GM12878 (cell line): ENCODE measurements around the gene CHST5. TPM values are rescaled to one million over a fixed set of nuclear protein-coding genes. Genes with fewer than 3 reads are reported as not detected.
A peak's percentile ranks its signal among the peaks of the same experiment; 100 is the strongest.

Experiments used
- ATAC-seq: fragments of 200-7000 bp; cut with Tn5 transposase; 3 replicates; pipeline ENCODE4 v1.9.1; 2020; ENCODE audit warnings: mild to moderate bottlenecking, moderate library complexity
- BruUV-seq: library from RNA; stranded (reverse); fragments of 400-500 nt; replicated peaks from 2 replicates; lab custom pipeline; 2021; lab: Mats Ljungman, UMichigan
- CTCF ChIA-PET: fragments of 300-600 bp; sonication (Branson Sonifier 250); formaldehyde crosslinking; extraction: SDS; loops from one replicate; lab custom pipeline; 2021; ENCODE audit warnings: inconsistent platforms; lab: Yijun Ruan, JAX
- POLR2A ChIA-PET: fragments of 350-600 bp; formaldehyde crosslinking; extraction: SDS; loops from one replicate; lab custom pipeline; 2021; ENCODE audit warnings: inconsistent platforms; lab: Charles Lee
- RAD21 ChIA-PET: fragments of 300-600 bp; sonication (Branson Sonifier 250); formaldehyde crosslinking; loops from one replicate; lab custom pipeline; 2023; ENCODE audit warnings: antibody characterized with exemption; ENCODE audit not compliant: unreplicated experiment; lab: Charles Lee
- SMC1A ChIA-PET: fragments of 300-600 bp; sonication (Branson Sonifier 250); formaldehyde crosslinking; loops from one replicate; lab custom pipeline; 2023; ENCODE audit not compliant: unreplicated experiment, uncharacterized antibody; lab: Charles Lee
- DNase-seq: peaks from one replicate; pipeline ENCODE4 v3.0.0-alpha.2; 2011; ENCODE audit warnings: low read depth, low spot score
- FAIRE-seq: peaks from 3 replicates; lab custom pipeline; 2011; peaks lifted over from hg19 to GRCh38; lab: Jason Lieb, UNC
- H2AFZ ChIP-seq: 2 replicates; pipeline ENCODE4 v1.6.0; 2011; ENCODE audit warnings: low read depth, low read length, control low read depth; ENCODE audit not compliant: control insufficient read depth
- H3K27ac ChIP-seq: 2 replicates; pipeline ENCODE4 v1.5.1; 2011; ENCODE audit warnings: control low read depth; ENCODE audit not compliant: control insufficient read depth, insufficient read depth
- H3K27me3 ChIP-seq, 2 experiments: replicated peaks in 1 of 2; 2 replicates each; pipeline versions ENCODE4 v1.6.0 to v1.6.1; 2011; ENCODE audit warnings: low read length in 1 of 2; ENCODE audit not compliant: control insufficient read depth in 2 of 2, insufficient read depth in 2 of 2
- H3K36me3 ChIP-seq, 2 experiments: 2 replicates each; pipeline ENCODE4 v1.5.1; 2011; ENCODE audit warnings: low read length in 1 of 2; ENCODE audit not compliant: control insufficient read depth in 2 of 2, insufficient read depth in 2 of 2
- H3K4me1 ChIP-seq: 2 replicates; pipeline ENCODE4 v1.6.1; 2011; ENCODE audit warnings: mild to moderate bottlenecking, low read length, moderate library complexity, mixed read lengths; ENCODE audit not compliant: control insufficient read depth, insufficient read depth
- H3K4me2 ChIP-seq: 2 replicates; pipeline ENCODE4 v1.6.0; 2011; ENCODE audit warnings: control low read depth; ENCODE audit not compliant: control insufficient read depth, insufficient read depth
- H3K4me3 ChIP-seq: fragments of 200-600 bp; sonication (generic); 2 replicates; pipeline ENCODE4 v1.5.1; 2016
- H3K79me2 ChIP-seq: 2 replicates; pipeline ENCODE4 v1.6.0; 2011; ENCODE audit warnings: low read length; ENCODE audit not compliant: control insufficient read depth, insufficient read depth
- H3K9ac ChIP-seq: 2 replicates; pipeline ENCODE4 v1.8.0; 2011; ENCODE audit warnings: low read length, control low read depth, mixed read lengths; ENCODE audit not compliant: control insufficient read depth, insufficient read depth
- H3K9me3 ChIP-seq: replicated peaks from 3 replicates; pipeline ENCODE4 v1.5.1; 2011; ENCODE audit warnings: mild to moderate bottlenecking, low read length; ENCODE audit not compliant: control insufficient read depth, insufficient read depth
- H4K20me1 ChIP-seq: 2 replicates; pipeline ENCODE4 v1.6.0; 2011; ENCODE audit not compliant: control insufficient read depth, insufficient read depth
- CBX5 ChIP-seq: sonication (generic); IDR thresholded peaks from 2 replicates; pipeline ENCODE4 v1.6.1; 2016; ENCODE audit warnings: low read depth, moderate library complexity, mild to moderate bottlenecking, inconsistent platforms
- CREB1 ChIP-seq: IDR thresholded peaks from 2 replicates; pipeline ENCODE4 v1.6.1; 2012; ENCODE audit warnings: low read depth, mild to moderate bottlenecking, inconsistent platforms
- HDAC2 ChIP-seq: fragments of 200-600 bp; sonication (generic); IDR thresholded peaks from 2 replicates; pipeline ENCODE4 v1.6.1; 2017
- IKZF2 ChIP-seq, 2 experiments: fragments of 450-650 bp; IDR thresholded peaks; 2 replicates each; pipeline ENCODE4 v1.6.1; 2017; ENCODE audit warnings: mild to moderate bottlenecking in 2 of 2, moderate library complexity in 2 of 2
- IRF4 ChIP-seq: IDR thresholded peaks from 2 replicates; pipeline ENCODE4 v1.6.1; 2011; ENCODE audit warnings: low read depth, low read length
- KLF5 ChIP-seq: fragments of 450-650 bp; IDR thresholded peaks from 2 replicates; pipeline ENCODE4 v1.6.1; 2014; ENCODE audit warnings: mild to moderate bottlenecking; ENCODE audit not compliant: partially characterized antibody
- MEF2A ChIP-seq: IDR thresholded peaks from 2 replicates; pipeline ENCODE4 v1.6.1; 2011; ENCODE audit warnings: low read depth, mild to moderate bottlenecking, low read length, moderate library complexity; ENCODE audit not compliant: insufficient read depth
- NR2F1 ChIP-seq: fragments of 450-650 bp; conservative IDR thresholded peaks from 2 replicates; pipeline ENCODE4 v1.6.1; 2017; ENCODE audit warnings: mild to moderate bottlenecking
- POLR2A ChIP-seq: IDR thresholded peaks from 2 replicates; pipeline ENCODE4 v1.6.1; 2011; ENCODE audit warnings: low read depth, mild to moderate bottlenecking, low read length
- POLR2AphosphoS5 ChIP-seq: IDR thresholded peaks from 2 replicates; pipeline ENCODE4 v1.6.1; 2011; ENCODE audit warnings: mild to moderate bottlenecking, low read length, inconsistent platforms
- RUNX3 ChIP-seq: IDR thresholded peaks from 2 replicates; pipeline ENCODE4 v1.6.1; 2012; ENCODE audit warnings: low read length, inconsistent platforms
- WRNIP1 ChIP-seq: IDR thresholded peaks from 2 replicates; pipeline ENCODE4 v1.6.1; 2011; ENCODE audit warnings: low read depth, low read length, improper control_type of control experiment, borderline replicate concordance
- YY1 ChIP-seq: IDR thresholded peaks from 2 replicates; pipeline ENCODE4 v1.6.1; 2011; ENCODE audit warnings: low read depth, mild to moderate bottlenecking, low read length
- ZNF622 ChIP-seq: fragments of 450-650 bp; IDR thresholded peaks from 2 replicates; pipeline ENCODE4 v1.6.1; 2017; ENCODE audit warnings: mild to moderate bottlenecking, inconsistent platforms
- WGBS: methylation state at CpG from one replicate; pipeline ENCODE4 v1.1.6; 2016; ENCODE audit warnings: low lambda C conversion rate; ENCODE audit not compliant: insufficient replicate concordance, insufficient coverage; ENCODE audit errors: missing lambda C conversion rate; 5-methylcytosine and 5-hydroxymethylcytosine counted together
- in situ Hi-C: fragments of 300-500 bp; cut with MboI; formaldehyde crosslinking; loops from 9 replicates; pipeline ENCODE4 v1.14.3; 2018; ENCODE audit warnings: mixed read lengths
- intact Hi-C: fragments of 100-400 bp; cut with micrococcal nuclease; formaldehyde crosslinking; loops from one replicate; pipeline ENCODE4 v1.14.2; 2022; ENCODE audit not compliant: unreplicated experiment
- polyA plus RNA-seq, 11 experiments: library from polyadenylated mRNA; depleted of rRNA in 4 of 11; unstranded in 6 of 11; stranded (reverse) in 5 of 11; fragments of >200 nt; fragmentation: Nextera tagmentation in 4 of 11; fragmentation: Illumina TruSeq in 1 of 11; extraction: Ambion mirVana in 4 of 11; extraction: Trizol in 1 of 11; gene quantifications; 1 replicate in 1 of 11; 2 replicates in 10 of 11; pipeline versions ENCODE4 v1.2.1 to v1.2.3, GENCODE V29; 2011 to 2016; ENCODE audit warnings: inconsistent platforms in 2 of 11, missing spikeins in 2 of 11, low read depth in 1 of 11
- total RNA-seq, 4 experiments: library from RNA; depleted of rRNA in 3 of 4; stranded (reverse); fragments of >200 nt in 3 of 4; fragmentation: Illumina TruSeq in 1 of 4; extraction: Trizol in 1 of 4; gene quantifications; 2 replicates each; pipeline versions ENCODE4 v1.2.1 to v1.2.3, GENCODE V29; 2013 to 2021
- TF ChIP-seq, protein P1 (sequence below): IDR thresholded peaks from 2 replicates; pipeline ENCODE4 v1.6.1; 2011; ENCODE audit warnings: low read depth, mild to moderate bottlenecking, low read length, moderate library complexity, borderline replicate concordance; ENCODE audit errors: extremely low read depth
- TF ChIP-seq, protein P2 (sequence below): fragments of 450-650 bp; IDR thresholded peaks from 2 replicates; pipeline ENCODE4 v1.6.1; 2016; ENCODE audit warnings: mild to moderate bottlenecking
- TF ChIP-seq, protein P3 (sequence below): fragments of 450-650 bp; IDR thresholded peaks from 2 replicates; pipeline ENCODE4 v1.6.1; 2017; ENCODE audit warnings: mild to moderate bottlenecking

Gene CHST5
- total and polyA plus RNA-seq, 10 of the 15 experiments (the other 5 are each of a cell fraction or from before 2014, with no cell fraction given) = 0.04 to 0.43 (median 0.14) TPM; not detected in 6

DNA sequence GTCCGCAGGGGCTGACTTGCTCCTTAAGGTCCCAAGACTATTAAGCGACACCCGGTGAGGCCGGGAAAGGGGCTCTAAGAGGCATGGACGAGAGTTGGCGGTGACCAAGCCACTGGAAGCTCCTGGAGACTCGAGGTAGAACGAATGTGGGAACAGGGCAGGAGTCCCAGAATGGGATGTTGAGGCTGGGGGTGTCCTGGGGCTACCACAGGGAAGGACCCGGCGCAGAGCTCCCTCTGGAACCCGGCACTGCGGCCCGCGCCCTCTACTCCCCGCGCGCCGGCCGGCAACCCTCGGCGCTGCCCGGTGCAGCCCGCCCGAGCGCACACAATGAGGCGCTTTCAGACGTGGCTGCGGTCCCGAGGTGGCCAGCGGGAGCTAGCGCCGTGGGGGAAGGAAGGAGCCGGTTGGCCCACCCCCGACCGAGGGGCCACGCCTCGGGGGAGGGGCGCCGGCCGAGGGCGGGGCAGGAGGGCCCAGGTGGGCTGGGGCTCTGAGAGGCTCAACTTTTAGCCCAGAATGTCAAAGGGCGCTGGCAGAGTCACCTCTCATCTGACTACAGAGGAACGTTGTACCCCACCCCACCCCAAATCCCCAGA, 40.7 kb downstream of the CHST5 start, which contains the start of gene CHST6:
Gene CHST6 (minus strand): TSS at position 366 of the 599 bp plus-strand sequence. CDS start 15,613 bp downstream, outside the sequence.
- FAIRE-seq = no peak
- WGBS = 7% methylated on average over 40 of the region's 43 CpGs
- Histone ChIP-seq H3K79me2 (no peaks in the 10 kb centered on the region), H3K4me3 (peak within 1 kb of the TSS; percentile 64), H3K9me3 (no peaks in the 10 kb centered on the region), H3K4me1 (peaks cover 11% of the 10 kb centered on the region), H3K9ac (0 out of 2 replicates have a peak within 1 kb of the TSS, but pooled peaks have one; percentile 7), H4K20me1 (no peaks in the 10 kb centered on the region), H3K36me3 (no peaks in the 10 kb centered on the region), H2AFZ (peak within 1 kb of the TSS; percentile 68), H3K27me3 (peaks cover 0 to 2% of the 10 kb centered on the region in 2 experiments; a peak in 2 of 4 replicates), H3K27ac (no peak within 1 kb of the TSS), H3K4me2 (peak within 1 kb of the TSS; percentile 72)
- in situ Hi-C loops (no loop called here), intact Hi-C loops (no loop called here)
- RAD21 ChIA-PET = no interaction called here
- POLR2A ChIA-PET = no interaction called here
- SMC1A ChIA-PET = no interaction called here
- no peak for DNase-seq
- ATAC-seq = peak; percentile 80
- BruUV-seq = no TSS peak
- CTCF ChIA-PET = interaction anchor here (0.9 to 1.6 kb wide), 4 partner anchors 23 to 30 kb away, joined by 4 read pairs; partner anchors contain the start of gene TMEM170A
- TF ChIP-seq, protein P1, sequence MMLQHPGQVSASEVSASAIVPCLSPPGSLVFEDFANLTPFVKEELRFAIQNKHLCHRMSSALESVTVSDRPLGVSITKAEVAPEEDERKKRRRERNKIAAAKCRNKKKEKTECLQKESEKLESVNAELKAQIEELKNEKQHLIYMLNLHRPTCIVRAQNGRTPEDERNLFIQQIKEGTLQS = no peak
- TF ChIP-seq KLF5 (no peak), IRF4 (no peak), RUNX3 (0 out of 2 replicates have a peak, but pooled peaks have one; percentile 11), CBX5 (no peak), MEF2A (no peak), NR2F1 (no peak), IKZF2 (IDR thresholded peaks at IDR 0.05) (no peak), POLR2A (peak; percentile 61; the same call in 1 of the 2 replicates), ZNF622 (no peak), CREB1 (0 out of 2 replicates have a peak, but pooled peaks have one; percentile 7), YY1 (no peak), POLR2AphosphoS5 (no peak), WRNIP1 (no peak), HDAC2 (no peak)
- TF ChIP-seq, protein P2, sequence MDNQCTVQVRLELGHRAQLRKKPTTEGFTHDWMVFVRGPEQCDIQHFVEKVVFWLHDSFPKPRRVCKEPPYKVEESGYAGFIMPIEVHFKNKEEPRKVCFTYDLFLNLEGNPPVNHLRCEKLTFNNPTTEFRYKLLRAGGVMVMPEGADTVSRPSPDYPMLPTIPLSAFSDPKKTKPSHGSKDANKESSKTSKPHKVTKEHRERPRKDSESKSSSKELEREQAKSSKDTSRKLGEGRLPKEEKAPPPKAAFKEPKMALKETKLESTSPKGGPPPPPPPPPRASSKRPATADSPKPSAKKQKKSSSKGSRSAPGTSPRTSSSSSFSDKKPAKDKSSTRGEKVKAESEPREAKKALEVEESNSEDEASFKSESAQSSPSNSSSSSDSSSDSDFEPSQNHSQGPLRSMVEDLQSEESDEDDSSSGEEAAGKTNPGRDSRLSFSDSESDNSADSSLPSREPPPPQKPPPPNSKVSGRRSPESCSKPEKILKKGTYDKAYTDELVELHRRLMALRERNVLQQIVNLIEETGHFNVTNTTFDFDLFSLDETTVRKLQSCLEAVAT = no peak
- TF ChIP-seq, protein P3, sequence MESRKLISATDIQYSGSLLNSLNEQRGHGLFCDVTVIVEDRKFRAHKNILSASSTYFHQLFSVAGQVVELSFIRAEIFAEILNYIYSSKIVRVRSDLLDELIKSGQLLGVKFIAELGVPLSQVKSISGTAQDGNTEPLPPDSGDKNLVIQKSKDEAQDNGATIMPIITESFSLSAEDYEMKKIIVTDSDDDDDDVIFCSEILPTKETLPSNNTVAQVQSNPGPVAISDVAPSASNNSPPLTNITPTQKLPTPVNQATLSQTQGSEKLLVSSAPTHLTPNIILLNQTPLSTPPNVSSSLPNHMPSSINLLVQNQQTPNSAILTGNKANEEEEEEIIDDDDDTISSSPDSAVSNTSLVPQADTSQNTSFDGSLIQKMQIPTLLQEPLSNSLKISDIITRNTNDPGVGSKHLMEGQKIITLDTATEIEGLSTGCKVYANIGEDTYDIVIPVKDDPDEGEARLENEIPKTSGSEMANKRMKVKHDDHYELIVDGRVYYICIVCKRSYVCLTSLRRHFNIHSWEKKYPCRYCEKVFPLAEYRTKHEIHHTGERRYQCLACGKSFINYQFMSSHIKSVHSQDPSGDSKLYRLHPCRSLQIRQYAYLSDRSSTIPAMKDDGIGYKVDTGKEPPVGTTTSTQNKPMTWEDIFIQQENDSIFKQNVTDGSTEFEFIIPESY = no peak
